H1 (cell line): ENCODE measurements around the gene IL18RAP. TPM values are rescaled to one million over a fixed set of nuclear protein-coding genes. Genes with fewer than 3 reads are reported as not detected.

Experiments
- BACH1 ChIP-seq: IDR thresholded peaks from 2 replicates; pipeline ENCODE4 v1.6.1; 2012; ENCODE audit warnings: low read length, improper control_type of control experiment
- CBX8 ChIP-seq: fragments of 300-800, 300-1000 bp; sonication (generic); IDR thresholded peaks from 2 replicates; pipeline ENCODE4 v1.7.1; 2016; ENCODE audit warnings: low read depth, low read length, borderline replicate concordance
- CHD1 ChIP-seq: IDR thresholded peaks from 2 replicates; pipeline ENCODE4 v1.6.1; 2012; ENCODE audit warnings: low read depth, low read length, improper control_type of control experiment
- NANOG ChIP-seq: IDR thresholded peaks from 2 replicates; pipeline ENCODE4 v1.6.1; 2011; ENCODE audit warnings: low read length, low read depth, mild to moderate bottlenecking, inconsistent platforms; ENCODE audit not compliant: insufficient read depth, poor library complexity, severe bottlenecking
- NRF1 ChIP-seq: IDR thresholded peaks from 2 replicates; pipeline ENCODE4 v1.6.1; 2011; ENCODE audit warnings: mild to moderate bottlenecking, low read depth, low read length, improper control_type of control experiment
- SIN3A ChIP-seq, 2 experiments: IDR thresholded peaks in 1 of 2; conservative IDR thresholded peaks in 1 of 2; 2 replicates each; pipeline ENCODE4 v1.6.1; 2011 to 2012; ENCODE audit warnings: low read length in 2 of 2, improper control_type of control experiment in 1 of 2, low read depth in 1 of 2, mild to moderate bottlenecking in 1 of 2
- SIX5 ChIP-seq: IDR thresholded peaks from 2 replicates; pipeline ENCODE4 v1.6.1; 2011; ENCODE audit warnings: mild to moderate bottlenecking, low read depth, low read length
- SP1 ChIP-seq: IDR thresholded peaks from 2 replicates; pipeline ENCODE4 v1.6.1; 2011; ENCODE audit warnings: low read depth, low read length
- polyA plus RNA-seq, 7 experiments: library from polyadenylated mRNA; depleted of rRNA in 3 of 7; stranded (reverse) in 5 of 7; unstranded in 2 of 7; fragments of >200 nt in 5 of 7; fragments of 200-250 nt in 2 of 7; gene quantifications; 1 replicate in 5 of 7; 2 replicates in 1 of 7; 4 replicates in 1 of 7; pipeline versions ENCODE4 v1.2.1 to v1.2.3, GENCODE V29; 2011 to 2013; ENCODE audit warnings: missing spikeins in 2 of 7, mixed read lengths in 2 of 7
- total RNA-seq: library from RNA; stranded (reverse); fragmentation: NEBNext Ultra II Directional; extraction: Animal tissue kit (Norgen Biotek cat#: 25700); gene quantifications from 2 replicates; pipeline ENCODE4 v1.2.1, GENCODE V29; 2021

The IL18RAP gene
- total and polyA plus RNA-seq, 2 of the 8 experiments (the other 6 are each of a cell fraction or from before 2014, with no cell fraction given), result not detected

DNA sequence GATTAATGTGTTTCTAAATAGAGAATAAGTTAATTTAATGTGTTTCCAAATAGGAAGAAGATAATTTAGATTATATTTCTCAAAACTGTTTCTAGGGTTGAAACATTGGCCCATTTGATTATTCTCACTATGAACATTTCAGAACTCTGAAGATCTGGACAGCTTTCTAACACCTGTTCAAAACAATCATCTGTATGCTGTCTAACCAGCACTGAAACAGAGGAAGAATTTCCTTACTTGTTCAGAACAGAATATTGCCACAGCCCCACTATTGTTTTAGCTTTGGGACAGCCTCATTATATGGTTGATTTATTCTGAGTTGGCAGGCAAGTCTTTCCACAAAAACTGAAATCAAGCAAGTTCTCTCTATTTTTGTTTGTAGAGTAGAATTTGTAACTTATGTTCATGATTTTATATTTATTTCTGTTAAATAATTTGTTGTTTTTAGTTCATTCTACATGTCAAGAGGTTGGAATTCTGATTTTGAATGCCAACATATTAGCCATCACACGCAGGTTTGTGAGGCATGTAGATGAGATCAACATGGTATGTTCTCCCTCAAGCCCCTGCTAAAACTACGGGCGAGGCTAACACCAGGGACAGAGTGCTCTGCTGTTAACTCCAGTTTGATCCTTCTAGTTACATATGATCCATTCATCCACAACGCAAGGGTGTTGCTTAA lies 11.2 kb downstream of the IL18RAP start (continued):
- TF ChIP-seq NRF1, result no peak
- no peak for TF ChIP-seq CHD1
- no peak for TF ChIP-seq NANOG
- no peak for TF ChIP-seq SP1
- TF ChIP-seq BACH1, result no peak
- no peak for TF ChIP-seq SIN3A (conservative IDR thresholded peaks at IDR 0.05 in 1 of 2, IDR thresholded peaks at IDR 0.05 in 1 of 2; ENCODE audit: low read depth in 1 of 2, low read length in 2 of 2)
- no peak for TF ChIP-seq SIX5
- TF ChIP-seq CBX8, result no peak
- TF ChIP-seq, all 59 proteins: peak for 0
